Ovary (tissue), 9 donors: Measurements from ENCODE around the gene DVL1. TPM values are rescaled to one million over a fixed set of nuclear protein-coding genes. Genes with fewer than 3 reads are reported as not detected.

ENCODE experiments used
- DNase-seq, 5 donors: peaks; one replicate each; pipeline ENCODE4 v3.0.0-alpha.2; 2019 to 2020
- H3K27ac ChIP-seq, 2 donors: fragments of 200-600 bp; one replicate each; pipeline versions ENCODE4 v1.5.1 to v1.8.0; 2019 to 2022
- H3K27me3 ChIP-seq: fragments of 200-600 bp; one replicate; pipeline ENCODE4 v1.8.0; 2022
- H3K36me3 ChIP-seq: fragments of 200-600 bp; sonication (generic); one replicate; pipeline ENCODE4 v1.5.1; 2019
- H3K4me1 ChIP-seq: one replicate; pipeline ENCODE4 v1.8.1; 2013; ENCODE audit warnings: mild to moderate bottlenecking, moderate library complexity; ENCODE audit not compliant: insufficient read depth
- H3K4me3 ChIP-seq: fragments of 200-600 bp; sonication (generic); one replicate; pipeline ENCODE4 v1.5.1; 2017
- H3K9me3 ChIP-seq, 2 donors: fragments of 200-600 bp in 1 of 2; sonication (generic) in 1 of 2; one replicate each; pipeline versions ENCODE4 v1.5.1 to v1.8.1; 2013 to 2019; ENCODE audit warnings: mild to moderate bottlenecking in 1 of 2, moderate library complexity in 1 of 2
- CTCF ChIP-seq, 3 donors: fragments of 450-650 bp in 2 of 3; fragments of 200-600 bp in 1 of 3; IDR thresholded peaks; one replicate each; pipeline versions ENCODE4 v1.5.1 to v1.8.0; 2016 to 2022; ENCODE audit warnings: antibody characterized with exemption in 3 of 3, mild to moderate bottlenecking in 1 of 3
- EP300 ChIP-seq: sonication (generic); formaldehyde crosslinking; IDR thresholded peaks from one replicate; pipeline ENCODE4 v1.6.1; 2017; ENCODE audit warnings: antibody characterized with exemption
- POLR2A ChIP-seq: fragments of 450-650 bp; IDR thresholded peaks from one replicate; pipeline ENCODE4 v1.6.1; 2017; ENCODE audit warnings: antibody characterized with exemption, mild to moderate bottlenecking, moderate library complexity
- WGBS, 3 donors: extraction: QIAGEN DNeasy Blood & Tissue Kit in 1 of 3; methylation state at CpG; one replicate each; pipeline versions ENCODE4 v1.1.5 to v1.1.7; 2013 to 2017; 5-methylcytosine and 5-hydroxymethylcytosine counted together
- intact Hi-C, 4 donors: fragments of 100-400 bp; cut with DNase I; formaldehyde crosslinking; loops; one replicate each; pipeline versions ENCODE4 v1.11.0 to v1.15.1; 2022 to 2023
- polyA plus RNA-seq, 2 donors: library from polyadenylated mRNA; stranded (reverse); fragments of 200-250 nt in 1 of 2; fragments of 350-450 nt in 1 of 2; fragmentation: Illumina TruSeq in 1 of 2; extraction: RNeasy Lipid Tissue Mini Kit (QIAGEN cat#74804) in 1 of 2; gene quantifications; one replicate each; pipeline ENCODE4 v1.2.3, GENCODE V29; 2013 to 2014
- total RNA-seq, 7 donors: library from RNA; depleted of rRNA in 2 of 7; stranded (reverse); fragments of >200 nt in 2 of 7; fragmentation: NEBNext Ultra II Directional in 3 of 7; extraction: Animal tissue kit (Norgen Biotek cat#: 25700) in 3 of 7; gene quantifications; one replicate each; pipeline versions ENCODE4 v1.1.0 to v1.2.4, GENCODE V29; 2016 to 2023
- donor health status: DM: no; HTN: no; CAD: no; lungs with moderate emphysema.
- donor health status: DM: no; HTN: no; CAD: no.
- donor health status: Bipolar disorder and iron deficiency.
- donor health status: DM: yes; HTN: yes; CAD: no.
- donor health status: DM: no; HTN: no; CAD: no.
- donor health status: DM: yes; HTN: yes; CAD: no.

Gene DVL1
- total and polyA plus RNA-seq, 9 donors = 2.1 to 85.2 (median 62.5) TPM

GRCh38 chr1:1334835-1335234, 14.4 kb downstream of the DVL1 start:
- no peak for DNase-seq
- Histone ChIP-seq H3K27me3 (no peaks in the 10 kb centered on the region), H3K36me3 (no peaks in the 10 kb centered on the region), H3K4me3 (no peak overlapping the region), H3K9me3 (no peaks in the 10 kb centered on the region), H3K27ac (no peak overlapping the region), H3K4me1 (no peaks in the 10 kb centered on the region)
- TF ChIP-seq POLR2A (no peak), EP300 (no peak), CTCF (IDR thresholded peaks at IDR 0.05) (no peak)
- intact Hi-C loops = no loop called here
- WGBS, 3 donors = 57 to 66% (median 57%) methylated on average over 10 to 11 of the region's 11 CpGs

GRCh38 chr1:1333551-1334241, 15.5 kb downstream of the DVL1 start:
- intact Hi-C loops = no loop called here
- no peak overlapping the region for H3K27ac ChIP-seq
- H3K36me3 ChIP-seq = no peaks in the 10 kb centered on the region
- H3K9me3 ChIP-seq = no peaks in the 10 kb centered on the region
- TF ChIP-seq CTCF (IDR thresholded peaks at IDR 0.05) (no peak), POLR2A (no peak), EP300 (no peak)
- WGBS, 3 donors = 66 to 74% (median 74%) methylated on average over 30 to 36 of the region's 36 CpGs
- no peaks in the 10 kb centered on the region for H3K4me1 ChIP-seq
- H3K4me3 ChIP-seq = no peak overlapping the region
- peak in 1 of 5 donors; percentile 62 for DNase-seq
- no peaks in the 10 kb centered on the region for H3K27me3 ChIP-seq

- intact Hi-C loops = no loop called here
- WGBS, 3 donors = 48 to 69% (median 58%) methylated on average over 26 to 48 of the region's 48 CpGs
- Histone ChIP-seq H3K4me3 (no peak overlapping the region), H3K4me1 (no peaks in the 10 kb centered on the region), H3K27ac (no peak overlapping the region), H3K9me3 (no peaks in the 10 kb centered on the region), H3K36me3 (no peaks in the 10 kb centered on the region), H3K27me3 (no peaks in the 10 kb centered on the region)
- TF ChIP-seq POLR2A (no peak), EP300 (no peak), CTCF (IDR thresholded peaks at IDR 0.05) (no peak)
- no peak for DNase-seq
These were observed 16.3 kb downstream of the DVL1 start for GRCh38 chr1:1332774-1333480.

GRCh38 chr1:1332031-1332755, 17.0 kb downstream of the DVL1 start:
- no peaks in the 10 kb centered on the region for H3K36me3 ChIP-seq
- no peaks in the 10 kb centered on the region for H3K27me3 ChIP-seq
- no peaks in the 10 kb centered on the region for H3K4me1 ChIP-seq
- intact Hi-C loops = no loop called here
- no peak for DNase-seq
- no peak overlapping the region for H3K4me3 ChIP-seq
- no peak overlapping the region for H3K27ac ChIP-seq
- 67 to 81% (median 80%) methylated on average over 48 to 57 of the region's 57 CpGs for WGBS, 3 donors
- TF ChIP-seq POLR2A (no peak), EP300 (no peak), CTCF (IDR thresholded peaks at IDR 0.05) (no peak)
- H3K9me3 ChIP-seq = no peaks in the 10 kb centered on the region
